NCI-H2227 (cell line): ENCODE measurements around the gene DDX17.

Experiments used
- DNase-seq: peaks from one replicate; lab custom pipeline; 2025; ENCODE audit not compliant: unreplicated experiment; lab: John Stamatoyannopoulos, UW

DDX17 gene

DNA sequence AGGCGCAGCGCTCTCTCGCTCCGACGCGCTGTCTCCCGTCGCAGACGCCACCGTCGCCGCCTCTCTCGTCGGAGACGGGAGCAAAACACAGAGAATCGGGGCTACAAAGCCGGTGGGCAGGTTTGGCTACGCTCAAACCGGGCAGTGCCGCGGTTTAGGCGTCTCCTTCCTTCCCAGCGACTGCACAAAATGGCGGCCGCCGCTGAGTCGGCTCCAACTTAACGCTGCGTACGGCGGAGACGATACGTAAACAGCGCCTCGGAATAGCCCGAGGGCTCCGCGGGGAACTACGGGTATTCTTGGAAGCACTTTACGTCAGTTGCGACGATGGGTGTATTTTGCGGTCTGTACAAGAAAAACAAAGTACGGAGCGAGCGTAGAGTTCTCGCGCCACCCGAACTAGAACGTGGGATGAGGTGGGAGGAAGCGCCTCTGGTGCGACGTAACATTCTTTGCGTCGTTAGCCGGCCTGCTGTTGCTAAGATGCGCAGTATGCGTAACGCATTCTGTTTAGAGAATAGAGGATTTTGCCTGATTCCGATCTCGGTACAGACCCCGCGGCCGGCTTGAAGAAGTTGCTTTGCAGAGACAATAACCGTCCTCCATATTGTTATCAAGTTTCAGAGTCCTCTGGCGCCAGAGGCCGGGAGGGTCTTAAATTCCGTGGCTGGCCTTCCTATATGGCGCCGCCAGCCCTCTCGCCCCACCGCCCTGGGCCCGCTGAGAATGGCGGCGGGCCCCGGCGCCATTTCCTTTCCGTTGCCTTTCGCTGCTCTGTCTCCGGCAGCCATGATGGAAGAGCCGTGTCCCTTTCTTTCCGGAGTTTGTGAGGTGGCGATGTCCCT lies at the start of gene DDX17:
Gene DDX17 (minus strand): TSS at position 194 of the 845 bp plus-strand sequence.
- peak; percentile 95 for DNase-seq

DNA sequence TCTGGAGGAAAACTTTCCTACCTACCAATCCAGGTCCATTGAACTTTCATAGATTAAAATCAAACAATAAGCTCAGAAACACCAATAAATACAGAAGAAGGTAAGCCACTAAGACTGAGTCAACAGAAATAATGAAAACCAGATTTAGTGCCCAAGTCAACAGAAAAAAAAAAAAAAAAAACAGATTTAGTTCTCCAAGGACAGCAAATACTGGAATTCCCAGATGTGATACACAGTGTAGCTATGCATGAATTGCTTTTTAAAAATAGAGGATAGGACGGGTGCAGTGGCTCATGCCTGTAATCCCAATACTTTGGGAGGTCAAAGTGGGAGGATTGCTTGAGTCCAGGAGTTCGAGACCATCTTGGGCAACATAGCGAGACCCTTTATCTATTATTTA lies 48.2 kb upstream of the DDX17 start:
- DNase-seq: no peak

GRCh38 chr22:38549101-38549894 lies 43.2 kb upstream of the DDX17 start:
- no peak for DNase-seq

DNA sequence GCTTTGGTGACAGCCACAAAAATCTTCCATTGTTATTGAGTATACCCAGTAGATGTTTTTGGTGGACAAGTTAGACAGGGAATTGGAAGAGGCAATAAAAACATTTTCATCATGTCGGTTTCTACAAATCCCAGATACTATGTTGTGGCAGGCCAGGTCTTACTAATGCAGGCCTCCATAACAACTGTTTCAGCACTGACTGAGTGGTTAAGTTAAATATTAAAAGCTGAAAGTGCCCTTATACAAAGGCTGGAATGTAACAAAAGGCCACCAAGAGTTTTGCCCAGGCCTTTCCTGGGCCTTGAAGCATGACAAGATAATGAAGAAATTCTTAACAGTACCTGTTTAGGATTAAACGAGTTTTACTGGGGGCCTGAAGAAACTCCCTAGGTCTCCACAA lies 34.6 kb upstream of the DDX17 start:
- no peak for DNase-seq

GRCh38 chr22:38531251-38531938 lies 25.3 kb upstream of the DDX17 start:
- no peak for DNase-seq

- no peak for DNase-seq
Measured at GRCh38 chr22:38524429-38524828, 18.3 kb upstream of the DDX17 start.

DNA sequence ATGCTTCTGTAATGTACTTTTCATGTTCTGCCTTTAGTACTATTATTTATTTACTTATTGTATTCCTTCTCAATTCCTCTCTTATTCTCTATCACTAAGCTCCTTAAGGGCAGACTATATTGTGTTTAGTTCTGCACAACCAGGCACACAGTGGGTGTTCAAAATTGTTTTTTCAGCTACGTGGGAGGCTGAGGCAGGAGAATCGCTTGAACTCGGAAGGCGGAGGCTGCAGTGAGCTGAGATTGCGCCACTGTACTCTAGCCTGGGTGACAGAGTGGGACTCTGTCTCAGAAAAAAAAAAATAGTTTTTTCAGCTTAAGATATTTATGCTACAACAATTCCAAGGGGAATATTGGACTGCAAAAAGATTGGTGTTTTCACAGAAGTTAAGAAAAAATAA lies 17.4 kb upstream of the DDX17 start:
- no peak for DNase-seq

- DNase-seq: no peak
Measured at GRCh38 chr22:38523029-38523428, 16.9 kb upstream of the DDX17 start.

DNA sequence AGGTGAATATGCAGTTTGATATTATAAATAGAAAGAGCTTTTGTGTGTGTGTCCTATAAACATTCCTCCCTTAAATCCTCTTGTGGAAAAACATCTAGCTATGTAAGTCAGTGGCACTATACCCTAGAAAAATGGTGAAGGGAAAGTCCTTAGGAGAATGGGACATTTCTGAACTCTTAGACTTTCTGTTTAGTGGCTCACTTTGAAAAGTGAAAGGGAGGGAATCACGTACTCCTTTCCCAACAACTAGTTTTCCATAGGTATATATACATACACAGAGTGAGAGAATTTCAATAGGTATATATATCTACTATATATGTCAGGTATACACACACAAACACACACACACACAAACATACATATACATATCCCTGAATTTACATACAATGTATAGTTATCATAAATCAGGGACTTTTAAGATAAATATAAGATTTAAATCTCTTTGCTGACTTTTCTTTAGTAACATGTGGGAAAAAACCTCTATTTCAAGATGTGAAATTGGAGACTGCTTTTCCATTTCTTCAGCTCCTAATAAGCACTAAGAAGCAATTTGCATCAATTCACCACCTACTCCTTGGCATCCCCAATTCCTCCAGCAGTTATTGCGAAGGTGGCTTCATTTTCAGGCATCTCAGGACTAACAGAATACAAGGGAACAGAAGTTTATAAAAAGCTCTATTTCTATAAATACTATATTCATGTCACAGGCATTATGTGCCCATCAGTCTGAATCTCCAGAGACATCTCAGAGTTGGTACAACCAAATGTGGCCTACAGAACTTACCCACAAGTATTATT lies 13.5 kb upstream of the DDX17 start:
- no peak for DNase-seq

DNA sequence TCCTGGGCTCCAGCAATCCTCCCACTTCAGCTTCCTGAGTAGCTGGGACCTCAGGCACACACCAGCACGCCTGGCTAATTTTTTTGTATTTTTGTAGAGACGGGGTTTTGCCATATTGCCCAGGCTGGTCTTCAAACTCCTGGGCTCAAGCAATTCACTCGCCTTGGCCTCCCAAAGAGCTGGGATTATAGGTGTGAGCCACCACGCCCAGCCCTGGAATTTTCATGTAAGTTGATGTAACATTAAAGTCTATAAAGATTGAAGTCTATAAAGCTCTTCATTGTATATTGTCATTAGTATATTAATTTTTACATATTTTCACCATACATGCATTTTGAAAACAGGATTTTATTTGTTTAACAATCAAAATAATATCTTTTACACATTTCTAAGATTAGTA lies 12.5 kb upstream of the DDX17 start:
- no peak for DNase-seq

DNA sequence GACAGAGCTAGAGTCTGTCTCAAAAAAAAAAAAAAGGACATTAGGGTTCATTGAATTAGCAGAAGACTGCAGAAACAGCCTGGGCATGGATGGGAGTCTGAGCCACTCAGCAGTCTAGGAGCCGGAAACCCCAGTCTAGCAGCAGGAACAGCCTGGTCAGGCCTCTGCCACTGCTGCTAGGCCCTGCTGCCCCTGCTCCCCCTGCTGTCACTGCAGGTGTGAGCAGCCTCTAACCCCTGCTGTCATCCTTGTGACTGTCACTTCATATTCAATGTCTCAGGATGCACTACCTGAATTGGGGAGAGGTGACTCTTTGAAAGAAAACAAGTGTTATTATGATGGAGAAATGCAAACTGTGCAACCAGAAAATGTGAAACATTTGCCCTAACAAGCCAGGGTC lies 7.0 kb upstream of the DDX17 start:
- no peak for DNase-seq

GRCh38 chr22:38510416-38510970 lies 4.4 kb upstream of the DDX17 start:
- DNase-seq: no peak

- DNase-seq: peak; percentile 50
Measured at GRCh38 chr22:38505541-38506117, 482 bp downstream of the DDX17 start.

DNA sequence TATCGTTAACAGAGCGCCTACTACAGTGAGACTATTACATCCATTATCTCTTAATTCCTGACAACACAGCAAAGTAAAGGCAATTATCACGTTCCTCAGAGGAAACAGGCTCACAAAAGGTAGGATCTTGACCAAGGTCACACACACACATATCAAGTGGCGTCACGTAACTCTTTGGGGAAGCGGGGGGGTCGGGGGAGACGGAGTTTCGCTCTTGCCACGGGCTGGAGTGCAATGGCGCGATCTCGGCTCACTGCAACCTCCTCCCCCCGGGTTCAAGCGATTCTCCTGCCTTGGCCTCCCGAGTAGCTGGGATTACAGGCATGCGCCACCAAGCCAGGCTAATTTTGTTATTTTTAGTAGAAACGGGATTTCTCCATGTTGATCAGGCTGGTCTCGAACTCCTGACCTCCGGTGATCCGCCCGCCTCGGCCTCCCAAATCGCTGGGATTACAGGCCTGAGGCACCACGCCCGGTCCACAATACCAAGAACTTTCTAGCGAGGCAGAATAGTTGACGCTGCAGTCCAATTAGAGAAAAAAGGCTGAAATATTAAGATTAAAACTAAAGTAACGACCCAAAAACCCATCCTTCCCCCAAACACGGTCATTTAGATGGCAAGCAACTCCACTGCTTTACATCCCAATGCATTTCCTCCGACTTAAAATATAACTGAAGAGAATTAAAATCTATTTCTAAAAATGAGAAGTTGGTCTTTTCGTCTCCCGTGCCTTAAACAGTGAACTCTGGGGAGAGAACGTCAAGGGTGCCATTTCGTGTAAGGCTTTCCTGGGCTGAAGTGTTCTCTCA lies 1.2 kb downstream of the DDX17 start:
- peak; percentile 14 for DNase-seq

DNA sequence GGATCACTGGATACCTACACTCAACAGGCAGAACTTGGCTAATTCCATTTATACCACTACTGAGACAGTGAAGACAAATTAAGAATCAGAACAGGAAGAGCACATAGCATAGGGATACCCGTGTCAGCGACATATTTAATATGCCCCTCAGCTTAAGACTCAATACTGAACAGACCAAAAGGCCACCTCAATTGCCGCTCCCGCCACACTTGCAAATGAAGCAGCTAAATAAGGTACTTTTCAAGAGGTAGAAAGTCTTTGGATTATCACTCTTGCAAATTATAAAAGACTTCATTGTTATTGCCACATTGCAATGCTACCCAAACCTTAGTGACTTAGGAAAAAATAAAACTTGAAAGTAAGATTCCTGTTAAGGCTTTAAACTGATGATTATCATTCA lies 3.1 kb downstream of the DDX17 start:
- DNase-seq: no peak

DNA sequence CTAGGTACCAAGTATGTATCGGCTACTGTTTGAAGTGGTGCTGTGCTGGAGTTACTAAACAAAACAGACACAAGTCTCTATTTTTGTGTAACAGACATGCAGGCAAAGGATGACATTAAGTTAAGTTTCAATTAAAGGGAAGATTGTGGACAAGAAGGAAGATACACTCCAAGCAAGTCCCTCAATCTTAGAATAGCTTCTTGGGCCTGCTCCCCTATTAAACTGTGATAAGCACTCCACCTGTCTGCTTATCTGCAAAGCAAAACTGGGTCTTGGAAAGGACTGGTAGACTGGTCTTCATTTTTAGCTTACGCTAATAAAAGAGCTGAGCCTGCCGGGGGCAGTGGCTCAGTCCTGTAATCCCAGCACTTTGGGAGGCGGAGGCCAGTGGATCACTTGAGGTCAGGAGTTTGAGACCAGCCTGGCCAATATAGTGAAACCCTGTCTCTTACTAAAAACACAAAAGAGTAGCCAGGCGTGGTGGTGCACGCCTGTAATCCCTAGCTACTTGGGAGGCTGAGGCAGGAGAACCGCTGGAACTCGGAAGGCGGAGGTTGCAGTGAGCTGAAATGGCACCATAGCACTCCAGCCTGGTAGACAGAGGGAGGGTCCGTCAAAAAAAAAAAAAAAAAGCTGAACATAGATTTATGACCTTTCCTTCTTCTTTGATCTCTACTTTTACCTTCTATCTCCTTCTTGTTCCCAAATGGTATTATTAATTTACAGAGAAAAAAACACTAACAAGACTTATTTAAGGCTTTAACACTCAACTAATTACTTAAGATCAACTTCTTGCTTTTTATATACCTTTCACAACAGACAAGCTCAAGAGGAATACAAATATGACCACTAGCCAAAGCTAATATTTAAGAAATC lies 4.1 kb downstream of the DDX17 start:
- no peak for DNase-seq

DNA sequence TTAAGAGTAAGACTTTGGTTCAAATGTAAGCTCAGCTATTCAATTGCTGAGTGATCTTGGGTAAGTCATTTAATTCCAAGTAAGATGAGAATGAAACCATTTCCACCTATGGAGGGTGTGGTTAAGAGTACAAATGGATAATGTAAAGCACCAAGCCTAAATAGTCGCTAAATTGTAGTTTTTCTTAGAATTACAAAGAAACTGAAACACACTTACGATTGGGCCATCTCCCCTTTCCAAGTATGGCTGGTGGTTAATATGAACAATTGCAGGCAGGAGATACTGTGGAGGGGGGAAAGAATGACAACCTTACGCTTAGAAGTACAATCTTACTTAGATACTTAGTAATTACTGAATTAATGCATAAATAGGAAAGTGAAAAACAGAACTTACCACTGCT lies 8.2 kb downstream of the DDX17 start:
- DNase-seq: no peak

- no peak for DNase-seq
Measured at GRCh38 chr22:38494939-38495338, 11.2 kb downstream of the DDX17 start.
